Ovary (tissue), 3 donors: ENCODE results near the gene PCDHGB5.
"Not testable (repeated sequence)": the region's sequence is repeated elsewhere in the genome, so short reads cannot be mapped to it uniquely, and the experiment has no call there.

ENCODE experiments used
- CTCF ChIP-seq, 3 donors: fragments of 450-650 bp in 2 of 3; fragments of 200-600 bp in 1 of 3; IDR thresholded peaks; one replicate each; pipeline versions ENCODE4 v1.5.1 to v1.8.0; 2016 to 2022; ENCODE audit warnings: antibody characterized with exemption in 3 of 3, mild to moderate bottlenecking in 1 of 3
- EP300 ChIP-seq: sonication (generic); formaldehyde crosslinking; IDR thresholded peaks from one replicate; pipeline ENCODE4 v1.6.1; 2017; ENCODE audit warnings: antibody characterized with exemption
- POLR2A ChIP-seq: fragments of 450-650 bp; IDR thresholded peaks from one replicate; pipeline ENCODE4 v1.6.1; 2017; ENCODE audit warnings: antibody characterized with exemption, mild to moderate bottlenecking, moderate library complexity
- donor health status: DM: no; HTN: no; CAD: no.

- not testable (repeated sequence) for TF ChIP-seq POLR2A; CTCF (IDR thresholded peaks at IDR 0.05); EP300
These were observed 10.0 kb upstream of the PCDHGB5 start, which contains the start of gene PCDHGB4 for GRCh38 chr5:141387557-141388311.
